DMS153 treated with DMSO at 0.1 percent for 48 hours (cell line): ENCODE results near the gene PREX1.
"Not testable (repeated sequence)": the region's sequence is repeated elsewhere in the genome, so short reads cannot be mapped to it uniquely, and the experiment has no call there.

Source experiments
- DNase-seq: peaks from one replicate; lab custom pipeline; 2025; ENCODE audit not compliant: unreplicated experiment; lab: John Stamatoyannopoulos, UW

The PREX1 gene, protein sequence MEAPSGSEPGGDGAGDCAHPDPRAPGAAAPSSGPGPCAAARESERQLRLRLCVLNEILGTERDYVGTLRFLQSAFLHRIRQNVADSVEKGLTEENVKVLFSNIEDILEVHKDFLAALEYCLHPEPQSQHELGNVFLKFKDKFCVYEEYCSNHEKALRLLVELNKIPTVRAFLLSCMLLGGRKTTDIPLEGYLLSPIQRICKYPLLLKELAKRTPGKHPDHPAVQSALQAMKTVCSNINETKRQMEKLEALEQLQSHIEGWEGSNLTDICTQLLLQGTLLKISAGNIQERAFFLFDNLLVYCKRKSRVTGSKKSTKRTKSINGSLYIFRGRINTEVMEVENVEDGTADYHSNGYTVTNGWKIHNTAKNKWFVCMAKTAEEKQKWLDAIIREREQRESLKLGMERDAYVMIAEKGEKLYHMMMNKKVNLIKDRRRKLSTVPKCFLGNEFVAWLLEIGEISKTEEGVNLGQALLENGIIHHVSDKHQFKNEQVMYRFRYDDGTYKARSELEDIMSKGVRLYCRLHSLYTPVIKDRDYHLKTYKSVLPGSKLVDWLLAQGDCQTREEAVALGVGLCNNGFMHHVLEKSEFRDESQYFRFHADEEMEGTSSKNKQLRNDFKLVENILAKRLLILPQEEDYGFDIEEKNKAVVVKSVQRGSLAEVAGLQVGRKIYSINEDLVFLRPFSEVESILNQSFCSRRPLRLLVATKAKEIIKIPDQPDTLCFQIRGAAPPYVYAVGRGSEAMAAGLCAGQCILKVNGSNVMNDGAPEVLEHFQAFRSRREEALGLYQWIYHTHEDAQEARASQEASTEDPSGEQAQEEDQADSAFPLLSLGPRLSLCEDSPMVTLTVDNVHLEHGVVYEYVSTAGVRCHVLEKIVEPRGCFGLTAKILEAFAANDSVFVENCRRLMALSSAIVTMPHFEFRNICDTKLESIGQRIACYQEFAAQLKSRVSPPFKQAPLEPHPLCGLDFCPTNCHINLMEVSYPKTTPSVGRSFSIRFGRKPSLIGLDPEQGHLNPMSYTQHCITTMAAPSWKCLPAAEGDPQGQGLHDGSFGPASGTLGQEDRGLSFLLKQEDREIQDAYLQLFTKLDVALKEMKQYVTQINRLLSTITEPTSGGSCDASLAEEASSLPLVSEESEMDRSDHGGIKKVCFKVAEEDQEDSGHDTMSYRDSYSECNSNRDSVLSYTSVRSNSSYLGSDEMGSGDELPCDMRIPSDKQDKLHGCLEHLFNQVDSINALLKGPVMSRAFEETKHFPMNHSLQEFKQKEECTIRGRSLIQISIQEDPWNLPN (N-terminal part only)

DNA sequence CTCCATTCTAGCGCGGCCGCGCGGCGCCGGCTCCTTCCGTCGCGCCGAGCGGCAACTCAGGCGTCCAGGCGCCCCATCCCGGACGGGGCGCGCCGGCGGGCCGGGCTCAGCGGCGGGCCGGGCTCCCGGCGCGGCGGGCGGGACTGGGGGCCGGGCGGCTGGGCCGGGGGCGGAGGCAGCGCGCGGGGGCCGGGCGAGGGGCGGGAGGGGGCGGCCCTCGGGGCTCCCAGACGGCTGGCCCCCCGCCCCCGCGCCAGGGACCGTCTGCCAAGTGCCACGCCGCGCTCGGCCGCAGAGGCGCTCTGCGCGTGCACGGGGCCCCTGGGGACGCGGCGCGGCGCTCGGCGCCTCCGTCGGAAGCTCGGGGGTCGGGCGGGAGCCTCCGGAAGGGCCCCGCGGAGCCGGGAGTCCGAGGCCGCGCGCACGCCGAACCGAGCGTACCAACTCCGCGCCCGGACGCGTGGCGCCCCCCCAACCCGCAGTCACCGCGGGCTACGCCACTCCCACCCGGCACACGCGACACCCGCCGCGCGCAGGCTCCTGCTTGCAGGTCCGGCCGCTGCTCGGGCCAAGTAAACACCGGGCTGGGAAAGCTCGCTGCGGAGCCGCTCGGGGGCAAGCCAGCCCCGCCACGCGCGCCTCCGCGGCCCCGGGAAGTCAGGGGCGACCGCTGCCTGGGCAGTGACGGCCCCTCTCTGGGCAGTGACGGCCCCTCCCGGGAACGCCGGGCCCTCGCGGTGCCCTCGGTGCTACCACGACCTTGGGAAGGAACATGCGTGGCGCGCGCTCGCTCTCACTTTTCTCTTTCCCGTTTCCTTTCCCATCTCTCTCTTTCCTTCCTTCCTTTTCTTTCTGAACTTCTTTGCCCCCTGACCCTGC is at the start of gene PREX1:
Gene PREX1, minus strand, starts transcription at position 145 of the 879 bp plus-strand sequence. Its CDS starts 139 bp downstream, at position 6.
- no peak for DNase-seq

DNA sequence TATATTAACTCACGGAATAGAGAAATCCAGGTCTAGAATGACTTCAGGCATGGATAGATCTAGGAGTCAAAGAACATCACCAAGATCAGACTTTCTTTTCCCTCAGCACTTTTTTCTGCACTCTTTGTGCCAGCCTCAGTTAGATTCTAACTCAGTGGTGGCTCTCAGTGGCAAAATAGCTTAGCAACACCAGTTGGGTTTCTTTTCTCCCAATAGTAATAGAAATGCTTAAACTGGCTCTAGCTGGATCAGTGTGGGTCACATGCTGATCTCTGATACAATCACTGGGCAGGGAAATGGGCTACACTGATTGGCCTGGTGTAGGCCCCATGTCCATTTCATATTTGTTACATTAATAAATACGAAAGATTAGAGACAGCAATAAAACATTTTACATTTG is 49.5 kb upstream of the PREX1 start:
- DNase-seq, result no peak

DNA sequence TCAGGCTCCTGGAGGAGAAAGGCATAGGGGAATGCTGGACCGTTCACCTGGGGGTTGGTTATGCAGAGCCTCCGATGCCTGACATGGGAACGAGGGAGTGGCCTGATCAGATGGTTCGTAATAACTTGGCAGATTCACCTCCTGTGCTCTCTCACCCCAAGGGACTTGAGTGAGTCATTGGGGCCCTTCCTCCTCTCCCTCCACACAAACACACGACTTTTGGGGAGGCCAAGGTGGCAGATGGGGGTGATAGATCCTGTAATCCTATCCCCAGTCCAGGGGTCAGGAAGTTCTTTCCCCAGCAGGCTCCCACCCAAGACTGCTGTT is 48.1 kb upstream of the PREX1 start:
- DNase-seq, result no peak

DNA sequence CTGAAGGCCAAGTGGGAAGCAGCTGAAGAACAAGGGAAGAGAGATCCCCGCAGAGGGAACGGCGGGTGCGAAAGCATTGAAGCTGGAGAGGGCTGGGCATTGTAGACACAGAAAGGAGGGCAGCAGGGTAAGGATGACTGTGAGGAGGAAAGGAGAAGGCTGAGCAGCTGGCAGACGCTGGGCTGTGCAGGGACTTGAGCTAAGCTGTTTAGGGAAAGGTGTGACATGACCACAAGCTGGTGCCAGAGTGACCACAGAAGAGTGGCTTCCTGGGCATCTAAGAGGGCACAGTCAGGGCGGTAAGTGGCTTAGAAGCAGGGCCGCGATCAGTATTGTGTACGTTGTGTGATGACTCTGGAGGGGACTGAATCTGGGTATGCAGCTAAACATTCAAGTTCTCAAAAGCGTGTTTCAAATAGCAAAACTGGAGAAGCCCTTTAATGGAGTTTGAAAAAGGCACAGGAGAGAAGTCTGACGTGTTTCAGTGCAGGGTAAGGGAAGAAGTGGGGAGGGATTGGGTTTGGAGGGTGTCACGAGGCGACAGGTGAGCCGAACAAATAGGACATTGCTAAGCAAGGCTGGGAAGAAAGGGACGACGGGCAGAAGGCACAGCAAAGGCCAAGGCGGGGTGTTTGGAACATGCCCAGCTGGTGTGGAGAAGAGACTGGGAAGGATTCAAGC is 47.6 kb upstream of the PREX1 start:
- no peak for DNase-seq

DNA sequence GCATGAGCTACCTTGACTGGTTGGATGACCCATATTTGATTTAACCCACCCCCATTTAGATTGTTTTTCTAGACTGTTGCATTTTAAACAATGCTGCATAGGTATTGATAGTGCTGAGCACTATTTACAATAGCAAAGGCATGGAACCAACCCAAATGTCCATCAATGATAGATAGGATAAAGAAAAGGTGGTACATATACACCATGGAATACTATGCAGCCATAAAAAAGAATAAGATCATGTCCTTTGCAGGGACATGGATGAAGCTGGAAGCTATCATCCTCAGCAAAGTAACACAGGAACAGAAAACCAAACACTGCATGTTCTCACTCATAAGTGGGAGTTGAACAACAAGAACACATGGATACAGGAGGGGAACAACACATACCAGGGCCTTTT is 41.6 kb upstream of the PREX1 start:
- DNase-seq, result not testable (repeated sequence)

DNA sequence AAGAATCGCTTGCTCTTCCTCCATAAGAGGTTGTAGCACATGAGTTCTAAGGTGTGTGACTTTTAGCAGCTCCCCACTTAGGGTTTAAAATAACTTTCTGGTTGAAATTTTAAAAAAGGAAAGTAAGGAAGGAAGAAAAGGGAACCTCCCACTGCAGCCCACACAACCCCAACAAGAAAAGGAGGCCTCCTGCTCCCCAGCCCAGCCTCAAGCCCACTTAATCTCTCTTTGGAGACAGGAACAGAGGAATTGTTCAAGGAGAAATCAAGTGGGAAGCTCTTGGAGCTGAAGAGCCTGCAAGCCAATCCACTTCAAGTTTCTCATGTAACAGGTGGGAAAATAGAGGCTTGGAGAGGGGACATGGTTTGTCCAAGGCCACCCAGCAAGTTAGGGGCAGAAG is 39.1 kb upstream of the PREX1 start:
- DNase-seq, result no peak

DNA sequence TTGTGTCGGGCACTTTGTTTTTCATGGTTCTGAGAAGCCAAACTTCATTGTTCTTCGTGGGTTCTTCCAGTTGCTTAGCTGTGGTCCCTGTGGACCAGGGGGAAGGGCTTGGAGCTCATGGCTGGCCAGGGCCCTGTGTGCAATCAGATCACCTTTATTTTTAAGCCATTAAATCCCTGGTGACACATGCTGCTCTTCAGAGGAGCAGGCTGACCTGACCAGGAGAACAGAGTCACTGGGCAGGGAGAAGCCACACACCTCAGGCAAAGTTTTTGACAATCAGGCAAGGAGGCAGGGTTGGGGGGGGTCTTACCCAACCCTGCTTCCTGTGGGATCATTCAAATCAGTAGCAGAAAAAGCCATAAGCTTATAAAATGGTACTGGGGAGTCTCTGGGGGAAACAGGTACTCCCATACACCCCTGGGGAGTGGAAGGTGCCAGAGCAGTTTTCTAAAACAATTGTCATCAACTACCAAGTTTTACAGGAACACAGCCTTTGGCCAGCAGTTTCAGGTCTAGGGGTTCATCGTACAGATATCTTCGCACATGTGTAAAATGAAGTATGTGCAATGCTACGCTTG is 37.0 kb upstream of the PREX1 start:
- no peak for DNase-seq

DNA sequence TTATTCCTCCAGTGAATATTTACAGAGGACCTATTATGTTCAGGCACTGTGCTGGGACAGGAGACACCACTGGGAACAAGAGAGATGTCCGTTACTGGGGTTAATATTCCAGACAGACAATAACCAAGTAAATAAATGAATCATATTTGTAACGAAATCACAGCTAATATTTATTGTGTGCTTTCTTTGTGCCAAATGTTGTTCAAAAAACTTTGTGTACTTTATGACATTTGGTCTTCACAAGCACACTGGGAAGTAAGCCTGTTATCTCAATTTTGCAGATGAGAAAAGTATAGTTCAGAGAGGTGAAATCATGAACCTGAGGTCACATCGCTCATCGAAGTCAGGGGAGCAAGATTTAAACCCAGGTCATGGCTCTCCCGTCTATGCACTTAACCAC is 36.5 kb upstream of the PREX1 start:
- DNase-seq, result no peak

DNA sequence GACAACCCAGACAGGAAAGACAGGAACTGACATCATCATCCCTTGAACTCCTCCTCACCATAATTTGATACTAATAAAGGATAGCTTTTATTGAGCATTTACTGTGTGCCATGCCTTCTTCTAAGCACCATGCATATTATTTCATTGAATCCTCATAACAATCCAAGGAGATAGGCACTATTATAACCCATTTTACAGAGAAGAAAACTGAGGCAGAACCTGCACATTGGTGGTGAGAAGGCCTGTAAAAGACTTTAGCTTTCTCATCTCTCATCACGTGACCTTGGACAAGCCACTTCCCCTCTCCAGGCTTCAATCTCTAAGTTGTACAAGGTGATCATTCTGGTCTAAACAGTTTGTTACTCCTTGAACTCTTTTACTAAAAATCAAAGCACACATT is 34.5 kb upstream of the PREX1 start:
- DNase-seq, result no peak

DNA sequence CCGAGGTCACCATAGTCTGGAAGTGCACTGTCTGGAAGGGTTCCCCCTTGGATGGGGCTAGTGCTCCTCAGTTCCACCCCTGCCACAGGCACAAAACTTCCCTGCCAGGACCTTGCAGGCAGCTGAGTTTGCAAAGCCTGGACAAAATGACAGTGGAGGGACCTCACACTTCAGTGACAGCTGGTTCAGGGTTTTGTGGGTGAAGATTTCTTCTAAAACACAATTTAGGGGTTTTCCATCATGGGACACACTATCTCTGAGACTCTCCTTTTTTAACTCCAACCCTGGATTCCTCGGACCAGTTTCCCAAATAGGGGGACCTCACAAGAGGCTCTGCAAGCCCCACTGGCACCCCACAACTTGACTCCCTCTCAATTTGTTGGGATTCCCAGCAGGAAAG is 33.6 kb upstream of the PREX1 start:
- DNase-seq, result no peak

DNA sequence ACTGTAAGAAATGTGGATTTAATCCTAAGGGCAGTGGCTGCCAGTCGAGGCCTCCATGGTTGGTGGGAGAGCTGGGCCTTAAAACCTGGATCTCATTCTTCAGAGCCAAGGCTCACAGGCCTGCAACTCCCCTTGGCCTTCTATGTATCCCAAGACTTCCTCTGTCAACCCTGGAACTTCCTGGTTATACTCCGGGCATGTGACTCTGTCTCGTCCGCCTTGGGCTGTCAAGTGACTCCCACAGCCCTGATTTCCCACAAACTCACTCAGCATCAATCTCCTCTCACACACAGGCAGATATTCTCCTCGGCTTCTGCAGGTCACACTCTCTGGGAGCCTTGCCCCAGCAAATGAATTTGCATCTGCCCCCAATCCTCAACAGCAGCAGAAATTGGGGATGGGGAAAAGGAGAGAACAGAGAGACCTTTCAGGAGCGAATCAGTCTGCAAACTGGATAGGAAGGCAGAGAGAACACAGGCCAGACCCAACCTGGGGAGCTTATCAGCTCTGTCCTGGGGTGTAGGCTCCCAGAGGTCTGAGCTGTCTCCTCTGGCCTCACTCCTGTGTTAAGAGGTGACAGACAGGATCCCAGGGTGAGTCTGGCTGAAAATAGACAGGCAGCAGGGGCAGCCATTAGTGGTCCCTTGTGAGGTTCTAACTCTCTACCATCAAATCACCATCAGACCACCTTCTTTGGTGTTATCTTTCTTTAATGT is 30.4 kb upstream of the PREX1 start:
- DNase-seq, result no peak

DNA sequence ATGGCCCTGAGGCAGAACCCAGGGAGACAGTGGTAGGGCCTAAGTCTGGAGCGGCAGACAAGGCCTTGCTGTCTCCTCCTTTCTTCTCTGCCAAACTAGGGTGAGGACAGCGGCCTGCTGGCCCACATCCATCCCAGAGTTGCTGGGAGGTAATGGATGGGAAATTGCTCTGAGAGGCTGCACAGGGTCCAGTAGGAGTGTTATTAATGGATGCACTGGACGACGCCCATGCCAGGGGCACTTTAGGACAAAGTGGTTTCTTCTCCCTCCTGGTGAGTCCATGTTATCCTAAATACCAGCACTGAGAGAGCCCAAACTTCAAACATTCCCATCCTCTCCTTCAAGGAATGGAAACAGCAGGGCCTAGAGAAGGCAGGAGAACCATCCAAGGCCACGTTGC is 28.3 kb upstream of the PREX1 start:
- no peak for DNase-seq

DNA sequence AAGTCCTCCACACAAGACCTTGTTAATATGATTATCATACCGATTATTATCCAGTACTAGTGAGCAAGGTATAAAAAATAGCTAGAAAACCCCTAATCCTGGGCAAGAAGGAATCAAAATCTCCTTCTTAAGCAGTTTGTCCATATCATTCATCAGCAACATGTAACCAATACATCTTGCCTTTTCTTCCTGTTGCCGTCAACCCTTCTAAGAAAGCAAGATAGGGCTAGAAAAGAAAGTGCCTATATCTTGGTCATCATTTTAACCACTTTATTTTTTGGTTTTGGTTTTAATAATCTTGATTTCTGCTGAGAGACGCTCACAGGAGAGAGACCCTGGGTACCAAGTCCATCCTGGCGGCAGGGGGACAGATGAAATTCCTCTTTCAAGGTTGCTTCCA is 27.2 kb upstream of the PREX1 start:
- no peak for DNase-seq

DNA sequence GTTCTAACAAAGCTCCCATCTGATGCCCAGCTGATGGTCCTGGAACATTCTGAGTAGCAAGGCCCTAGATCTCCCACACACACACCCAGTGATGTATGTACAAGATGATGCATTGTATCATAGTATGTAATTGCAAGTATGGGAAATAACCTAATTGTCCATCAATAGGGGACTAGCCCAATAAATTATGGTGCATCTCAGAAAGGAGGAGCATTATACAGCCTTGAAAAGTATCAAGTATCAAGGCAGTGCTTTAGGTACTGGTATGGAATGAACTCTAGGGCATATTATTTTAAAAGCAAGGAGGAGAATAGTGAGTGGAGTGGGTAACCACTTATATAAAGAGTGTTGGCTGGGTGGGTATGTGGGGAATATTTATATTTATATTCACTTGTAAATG is 24.8 kb upstream of the PREX1 start:
- DNase-seq, result no peak

DNA sequence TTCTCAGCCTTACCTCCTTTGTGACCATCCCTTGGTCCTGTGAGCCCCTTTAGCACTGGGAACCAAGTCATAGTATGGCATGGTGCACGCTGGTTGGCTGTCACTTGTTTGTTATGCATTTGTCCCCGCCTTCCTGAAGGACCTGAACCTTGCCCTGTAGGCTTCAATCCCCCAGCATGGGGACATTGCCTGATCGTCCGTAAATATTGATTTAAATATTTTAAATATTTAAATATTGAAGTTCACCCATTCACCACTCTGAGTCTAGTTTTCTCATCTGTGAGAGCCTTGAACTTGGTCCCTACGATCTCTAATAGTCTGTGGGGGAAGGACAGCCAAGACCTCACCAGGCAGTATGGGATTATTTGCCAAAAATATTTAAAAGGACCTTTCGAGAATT is 23.8 kb upstream of the PREX1 start:
- no peak for DNase-seq

DNA sequence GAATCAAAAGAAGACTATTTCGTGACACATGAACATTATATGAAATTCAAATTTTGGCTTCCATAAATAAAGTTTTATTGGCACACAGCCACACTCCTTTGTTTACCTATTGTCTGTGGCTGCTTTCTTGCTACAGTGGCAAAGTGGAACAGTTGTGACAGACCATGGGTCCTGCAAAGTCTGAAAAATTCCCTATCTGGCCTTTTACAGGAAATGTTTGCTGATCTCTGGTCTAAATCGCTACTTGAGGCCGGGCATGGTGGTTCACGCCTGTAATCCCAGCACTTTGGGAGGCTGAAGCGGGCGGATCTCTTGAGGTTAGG is 23.1 kb upstream of the PREX1 start:
- DNase-seq, result no peak

DNA sequence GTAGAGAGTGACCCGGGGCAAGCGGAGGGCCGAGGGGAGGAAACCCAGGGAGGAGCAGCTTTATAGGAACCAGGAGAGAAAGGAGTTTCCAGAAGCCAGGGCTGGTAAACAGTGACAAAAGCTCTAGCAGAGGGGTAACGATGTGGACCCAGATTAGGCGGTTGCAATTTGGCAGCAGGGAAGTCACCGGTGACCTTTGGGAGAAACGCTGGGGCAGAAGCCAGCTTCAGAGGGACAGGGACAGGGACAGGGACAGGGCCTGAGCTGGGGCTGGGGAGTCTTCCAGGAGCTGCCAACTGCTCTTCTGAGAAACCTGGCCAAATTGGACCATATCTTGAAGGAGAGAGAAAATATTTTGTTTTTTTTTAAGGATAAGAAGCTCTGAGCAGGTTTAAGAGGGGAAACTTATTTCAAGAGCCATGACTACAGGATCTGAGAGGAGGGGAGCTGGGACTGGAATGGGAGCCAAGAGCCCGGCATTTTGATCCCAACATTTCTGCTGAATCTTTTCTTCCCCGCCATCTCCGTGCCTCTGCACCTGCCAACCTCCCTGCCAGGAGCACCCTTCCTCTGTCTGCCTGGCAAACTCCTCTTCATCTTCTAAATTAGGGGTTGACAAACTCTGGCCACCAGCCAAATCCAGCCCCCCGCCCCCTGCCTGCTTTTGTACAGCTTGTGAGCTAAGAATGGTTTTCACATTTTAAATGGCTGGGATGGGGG is 22.6 kb upstream of the PREX1 start:
- no peak for DNase-seq

DNA sequence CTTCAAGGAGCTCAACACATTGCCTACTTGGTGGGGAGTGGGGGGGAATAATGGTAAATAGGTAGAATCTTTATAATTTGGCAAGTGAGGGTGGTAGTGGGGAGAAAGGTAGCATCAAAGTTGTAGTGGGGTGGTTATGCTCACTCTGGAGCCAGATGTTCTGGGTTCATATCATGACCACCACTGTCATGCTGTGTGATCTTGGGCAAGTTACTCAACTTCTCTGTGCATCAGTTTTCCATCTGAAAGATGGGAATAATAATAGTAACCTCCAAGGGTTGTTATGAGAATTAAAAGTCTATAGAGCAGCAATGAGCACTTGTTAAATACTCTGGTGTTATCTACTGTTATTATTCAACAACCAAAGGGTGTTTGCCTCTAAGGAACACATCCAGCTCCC is 22.0 kb upstream of the PREX1 start:
- DNase-seq, result no peak

DNA sequence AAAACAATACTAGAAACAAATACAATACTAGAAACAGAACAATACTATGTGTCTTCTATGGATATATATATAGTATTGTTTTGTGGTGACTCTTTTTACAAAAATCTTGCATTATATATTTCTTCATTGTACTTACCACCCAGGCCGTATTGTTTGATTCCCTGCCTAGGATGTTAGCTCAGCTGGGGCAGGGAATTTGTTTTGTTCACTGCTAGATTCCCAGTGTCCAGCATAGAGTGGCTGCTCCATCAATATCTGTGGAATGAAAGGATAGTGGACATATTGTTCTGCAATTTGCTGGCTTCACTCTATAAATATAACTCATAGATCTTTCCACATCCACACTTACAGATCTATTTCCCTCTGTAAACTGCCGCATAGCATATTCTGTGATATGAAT is 21.5 kb upstream of the PREX1 start:
- DNase-seq, result no peak
